ENCODE measurements around the gene CCT6B. TPM values are rescaled to one million over a fixed set of nuclear protein-coding genes. Genes with fewer than 3 reads are reported as not detected.

Gene CCT6B
- total and polyA plus RNA-seq, 9 of the 15 experiments (the other 6 are each of a cell fraction or from before 2014, with no cell fraction given) = 0.25 to 0.91 (median 0.58) TPM

- DNase-seq (ENCODE audit: extremely low read depth in 1 of 4, low spot score in 3 of 4) (no peak), FAIRE-seq (no peak), ATAC-seq (no peak)
- no TSS peak for BruUV-seq (replicated peaks)
- Histone ChIP-seq H3K9me1 (ENCODE audit: control insufficient read depth, insufficient read depth, low read length) (no peaks in the 10 kb centered on the region), H3K4me1 (replicated peaks in 1 of 2; ENCODE audit: control insufficient read depth in 2 of 2, insufficient read depth in 2 of 2, low read length in 2 of 2) (peaks cover 2 to 3% of the 10 kb centered on the region in 2 experiments; a peak in 2 of 5 replicates), H3K4me2 (ENCODE audit: insufficient read depth, low read length) (no peak overlapping the region), H2AFZ (ENCODE audit: low read depth, low read length) (no peak overlapping the region), H3K36me3 (ENCODE audit: control insufficient read depth, insufficient read depth, low read length) (no peaks in the 10 kb centered on the region), H3K27ac (ENCODE audit: extremely low read depth, low read depth, low read length) (no peak overlapping the region), H3K4me3 (no peak overlapping the region), H3K9ac (ENCODE audit: insufficient read depth in 1 of 2, low read depth in 2 of 2, low read length in 2 of 2) (no peak overlapping the region), H3K27me3 (ENCODE audit: control insufficient read depth in 2 of 2, insufficient read depth in 2 of 2, low read length in 2 of 2) (peaks cover 0 to 18% of the 10 kb centered on the region in 2 experiments; a peak in 2 of 5 replicates), H3K79me2 (ENCODE audit: control insufficient read depth, insufficient read depth, low read length) (no peaks in the 10 kb centered on the region), H4K20me1 (replicated peaks; ENCODE audit: control insufficient read depth, insufficient read depth, low read length) (peaks cover 1% of the 10 kb centered on the region; the same call in 1 of the 2 replicates), H3K9me3 (replicated peaks; ENCODE audit: control insufficient read depth, insufficient read depth, low read depth, low read length) (no peaks in the 10 kb centered on the region)
- 0% methylated on average over 3 of the region's 3 CpGs for WGBS (ENCODE audit: insufficient coverage, low coverage, missing lambda C conversion rate)
- intact Hi-C loops (cut with micrococcal nuclease) (no loop called here), in situ Hi-C loops (cut with MboI) (no loop called here)
- ChIA-PET POLR2A (interaction anchor here (1.1 kb wide), 1 partner anchor 122 kb away, joined by 3 read pairs; no protein-coding TSS in a partner anchor), CTCF (ENCODE audit: low intra/inter-chr PET ratio) (no interaction called here)
- TF ChIP-seq ARID3B (CRISPR knock-in tag; IDR thresholded peaks at IDR 0.05; ENCODE audit: borderline replicate concordance) (no peak), GATAD2A (IDR thresholded peaks at IDR 0.05) (no peak), HMBOX1 (IDR thresholded peaks at IDR 0.05) (no peak), NFATC3 (IDR thresholded peaks at IDR 0.05) (no peak), NFE2L1 (tag; IDR thresholded peaks at IDR 0.05; ENCODE audit: borderline replicate concordance, low read depth) (no peak), ZBTB49 (CRISPR knock-in tag; IDR thresholded peaks at IDR 0.05; ENCODE audit: borderline replicate concordance) (no peak), ZNF212 (CRISPR knock-in tag; IDR thresholded peaks at IDR 0.05) (no peak), PATZ1 (CRISPR knock-in tag; IDR thresholded peaks at IDR 0.05; ENCODE audit: borderline replicate concordance) (no peak), ERF (CRISPR knock-in tag; IDR thresholded peaks at IDR 0.05) (no peak), TBL1XR1 (IDR thresholded peaks at IDR 0.05; ENCODE audit: low read length in 2 of 2) (no peak), ZNF280A (IDR thresholded peaks at IDR 0.05; ENCODE audit: low read depth, partially characterized antibody) (no peak), EZH2 (IDR thresholded peaks at IDR 0.05; ENCODE audit: borderline replicate concordance, low read depth, low read length) (no peak), ZNF717 (CRISPR knock-in tag; IDR thresholded peaks at IDR 0.05) (no peak), FOXK1 (CRISPR knock-in tag; IDR thresholded peaks at IDR 0.05; ENCODE audit: borderline replicate concordance) (no peak)
Measured at GRCh38 chr17:34879146-34879545, 82.1 kb downstream of the CCT6B start.
